CD4-positive, alpha-beta T cell treated with Interleukin-1 beta for 1 hour (primary cell): Measurements from ENCODE around the gene CHAMP1.
"Not testable (repeated sequence)": the region's sequence is repeated elsewhere in the genome, so short reads cannot be mapped to it uniquely, and the experiment has no call there.

Experiments used
- DNase-seq, 2 donors: peaks; one replicate each; pipeline ENCODE4 v3.0.0-alpha.2; 2020 to 2022

Gene CHAMP1

DNA sequence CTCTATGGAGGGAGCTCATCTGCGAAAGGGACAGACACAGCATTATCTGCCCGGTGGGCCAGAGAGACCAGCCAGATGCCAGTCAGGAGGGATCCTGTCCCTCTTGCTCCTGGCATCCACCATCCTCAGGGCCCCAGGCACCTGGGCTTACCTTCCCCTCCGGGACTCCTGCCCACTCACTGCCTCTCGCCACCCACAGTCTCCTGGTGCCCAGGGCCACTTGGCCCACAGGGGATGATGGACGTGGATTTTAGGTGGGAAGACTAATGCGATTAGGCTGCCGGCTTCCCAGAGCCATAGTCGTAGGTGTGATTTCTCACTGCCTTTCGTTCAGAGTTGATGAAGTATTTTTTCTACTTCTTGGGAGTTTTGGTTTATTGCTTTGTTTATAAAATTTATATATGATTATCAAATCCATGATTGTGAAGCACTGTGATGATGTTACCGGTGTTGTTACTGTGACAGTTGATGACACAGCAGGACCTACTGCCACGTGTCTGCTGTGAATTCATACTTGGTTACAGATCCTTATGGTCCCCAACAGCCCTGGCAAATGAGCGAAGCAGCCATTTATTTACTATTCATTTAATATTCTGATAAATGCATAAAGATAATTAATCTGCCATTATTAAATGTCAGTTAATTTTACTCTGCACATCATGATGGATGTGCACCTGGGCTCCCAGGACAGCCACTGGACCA lies 14.5 kb upstream of the CHAMP1 start:
- no peak for DNase-seq

DNA sequence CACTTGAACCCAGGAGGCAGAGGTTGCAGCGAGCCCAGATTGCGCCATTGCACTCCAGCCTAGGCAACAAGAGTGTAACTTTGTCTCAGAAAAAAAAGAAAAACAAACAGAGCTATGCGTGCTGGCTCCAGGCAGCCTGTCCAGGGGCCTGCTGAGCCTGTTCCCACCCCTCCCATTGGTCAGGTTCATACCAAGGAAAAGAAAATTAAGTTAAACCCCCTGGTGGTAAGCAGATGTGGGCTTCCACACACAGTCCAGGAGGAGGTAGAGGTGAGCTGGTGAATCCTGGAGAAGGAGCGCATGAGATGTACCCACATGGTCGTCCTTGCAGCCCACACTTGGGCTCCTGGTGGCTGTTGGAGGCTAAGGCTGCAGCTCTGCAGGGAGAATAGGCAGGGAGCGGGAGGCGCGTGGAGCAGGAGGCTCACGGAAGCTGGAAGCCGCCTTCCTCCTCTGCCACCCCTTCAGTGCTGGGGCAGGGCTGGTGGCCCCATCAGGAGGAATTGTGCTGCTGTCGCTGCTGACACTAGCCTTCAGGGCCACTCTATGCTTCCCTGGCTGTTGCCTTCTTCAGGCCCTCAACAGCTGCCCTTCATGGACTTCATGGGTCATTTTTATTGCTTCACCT lies 10.5 kb upstream of the CHAMP1 start:
- no peak for DNase-seq

DNA sequence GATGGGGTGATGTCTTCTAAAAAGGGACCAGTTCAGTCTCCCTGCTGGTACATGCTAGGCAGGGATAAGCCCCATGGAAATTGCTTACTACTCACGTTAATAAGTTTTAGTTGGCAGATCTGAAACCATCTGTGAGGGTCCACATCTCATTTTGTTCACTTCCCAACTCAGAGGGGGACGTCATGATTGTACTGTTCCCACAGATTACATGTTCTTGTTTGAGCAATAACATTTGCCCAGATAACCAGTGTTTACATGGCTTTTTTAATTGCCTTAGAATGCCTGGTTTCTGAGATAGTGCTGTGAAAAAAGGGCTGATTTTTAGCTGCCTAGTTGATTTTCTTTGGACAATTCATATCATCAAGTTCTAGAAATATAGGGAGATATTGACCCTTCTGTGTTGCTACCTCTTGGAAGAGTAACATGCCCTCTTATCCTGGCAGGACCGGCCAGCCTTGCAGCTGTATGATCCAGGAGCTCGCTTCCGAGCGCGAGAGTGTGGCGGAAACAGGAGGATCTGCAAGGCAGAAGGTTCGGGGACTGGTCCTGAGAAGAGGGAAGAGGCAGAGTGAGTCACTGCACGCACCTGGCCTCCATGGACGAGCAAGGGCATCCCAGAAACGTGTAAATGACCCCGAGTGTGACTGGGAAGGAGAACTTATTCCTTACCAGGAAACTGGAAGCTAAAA lies 9.8 kb upstream of the CHAMP1 start:
- DNase-seq: no peak

DNA sequence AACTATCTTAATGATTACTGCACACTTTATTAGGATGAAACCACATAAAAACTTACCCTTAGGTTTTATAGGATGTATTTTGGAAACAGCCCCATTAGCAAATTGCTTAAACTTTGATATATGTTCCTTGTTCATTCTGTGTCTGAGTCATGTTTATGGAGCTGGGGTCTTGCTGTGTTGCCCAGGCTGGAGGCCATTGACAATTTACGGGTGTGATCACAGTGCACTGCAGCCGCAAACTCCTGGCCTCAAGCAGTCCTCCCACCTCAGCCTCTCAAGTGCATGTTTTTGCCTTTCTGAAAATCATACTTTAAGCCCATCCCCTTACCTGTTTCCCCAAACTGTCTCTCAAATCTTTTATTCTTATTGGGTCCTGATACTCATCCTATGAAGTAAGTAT lies 5.2 kb upstream of the CHAMP1 start:
- no peak for DNase-seq

DNA sequence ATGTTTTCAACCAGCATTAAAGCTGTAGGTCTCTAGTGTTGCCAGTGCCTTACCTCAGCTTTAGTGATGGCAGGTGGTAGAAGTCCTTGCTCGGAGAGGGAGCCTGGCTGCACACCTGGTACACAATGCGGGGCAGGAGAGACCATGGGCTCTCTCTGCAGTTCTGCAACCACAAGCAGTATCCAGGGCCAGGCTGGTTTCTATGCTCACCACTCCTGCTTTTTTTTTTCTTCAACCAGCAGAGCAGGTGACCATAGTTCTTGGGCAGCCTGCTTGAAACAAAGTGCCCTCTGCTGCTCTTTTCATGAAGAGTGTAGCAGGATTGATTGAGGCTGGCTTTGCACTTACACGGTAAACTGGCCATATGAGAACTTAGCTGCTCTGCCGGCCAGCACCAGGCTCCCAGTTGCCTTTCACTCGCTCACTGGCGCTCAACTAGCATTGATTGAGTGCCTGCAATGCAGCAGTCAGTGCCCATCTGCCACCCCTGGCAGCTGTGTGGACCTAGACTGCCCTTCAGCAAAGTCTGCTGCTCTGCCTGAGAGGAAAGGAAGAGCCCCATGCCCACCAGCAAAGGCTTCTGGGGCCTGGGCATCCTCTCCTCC lies 4.4 kb upstream of the CHAMP1 start:
- DNase-seq: no peak

DNA sequence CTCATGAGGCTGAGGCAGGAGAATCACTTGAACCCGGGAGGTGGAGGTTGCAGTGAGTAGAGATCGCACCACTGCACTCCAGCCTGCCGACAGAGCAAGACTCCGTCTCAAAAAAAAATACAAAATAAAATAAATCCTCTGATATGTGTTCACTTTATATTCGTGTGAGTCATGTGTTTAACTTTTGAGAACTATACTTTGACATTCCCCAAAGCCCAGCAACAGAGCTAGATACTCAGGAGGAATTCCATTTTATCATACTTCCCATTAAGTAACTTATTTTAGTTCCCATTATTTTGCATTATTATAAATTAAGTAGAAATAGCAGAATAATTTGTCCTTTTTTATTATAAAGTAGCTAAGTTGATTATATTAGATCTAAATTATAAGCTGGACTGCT lies 3.3 kb upstream of the CHAMP1 start:
- DNase-seq: no peak

DNA sequence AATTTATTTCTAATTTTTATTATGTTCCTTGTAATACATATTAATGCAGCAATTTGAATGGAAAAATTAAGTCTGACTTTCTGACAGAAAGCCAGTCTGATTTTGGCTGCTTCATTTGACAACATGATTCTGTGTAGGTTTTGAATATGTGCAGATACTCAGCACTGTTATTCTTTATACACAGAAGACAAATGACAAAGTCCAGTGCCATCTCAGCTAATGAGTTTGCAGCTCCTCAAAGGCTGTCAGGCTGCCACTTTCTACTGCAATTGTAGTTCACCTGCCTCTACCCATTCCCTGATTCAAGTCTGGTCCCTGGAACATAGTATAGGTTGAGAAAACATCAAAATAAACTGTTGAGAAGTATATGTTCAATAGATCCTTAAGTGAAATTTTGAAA lies 2.9 kb upstream of the CHAMP1 start:
- no peak for DNase-seq

DNA sequence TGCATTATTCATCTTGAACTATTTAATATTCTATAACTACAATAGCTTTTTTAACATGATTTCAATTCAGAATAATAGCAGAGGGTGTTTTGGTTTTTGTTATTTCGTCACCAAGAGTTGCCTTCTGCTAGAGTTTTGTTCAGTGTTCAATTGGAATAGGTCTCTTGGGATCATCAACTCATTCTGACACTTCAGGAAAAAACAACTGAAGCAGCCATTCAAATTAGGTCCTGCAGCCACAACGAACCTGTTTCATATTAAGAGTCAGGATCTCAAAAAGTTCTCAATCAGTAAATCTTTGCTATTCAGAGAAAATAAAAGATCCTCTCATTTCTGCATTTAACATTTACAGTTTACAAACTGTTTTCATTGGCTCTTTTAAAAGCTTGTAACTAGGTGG lies 2.4 kb upstream of the CHAMP1 start:
- DNase-seq: no peak

DNA sequence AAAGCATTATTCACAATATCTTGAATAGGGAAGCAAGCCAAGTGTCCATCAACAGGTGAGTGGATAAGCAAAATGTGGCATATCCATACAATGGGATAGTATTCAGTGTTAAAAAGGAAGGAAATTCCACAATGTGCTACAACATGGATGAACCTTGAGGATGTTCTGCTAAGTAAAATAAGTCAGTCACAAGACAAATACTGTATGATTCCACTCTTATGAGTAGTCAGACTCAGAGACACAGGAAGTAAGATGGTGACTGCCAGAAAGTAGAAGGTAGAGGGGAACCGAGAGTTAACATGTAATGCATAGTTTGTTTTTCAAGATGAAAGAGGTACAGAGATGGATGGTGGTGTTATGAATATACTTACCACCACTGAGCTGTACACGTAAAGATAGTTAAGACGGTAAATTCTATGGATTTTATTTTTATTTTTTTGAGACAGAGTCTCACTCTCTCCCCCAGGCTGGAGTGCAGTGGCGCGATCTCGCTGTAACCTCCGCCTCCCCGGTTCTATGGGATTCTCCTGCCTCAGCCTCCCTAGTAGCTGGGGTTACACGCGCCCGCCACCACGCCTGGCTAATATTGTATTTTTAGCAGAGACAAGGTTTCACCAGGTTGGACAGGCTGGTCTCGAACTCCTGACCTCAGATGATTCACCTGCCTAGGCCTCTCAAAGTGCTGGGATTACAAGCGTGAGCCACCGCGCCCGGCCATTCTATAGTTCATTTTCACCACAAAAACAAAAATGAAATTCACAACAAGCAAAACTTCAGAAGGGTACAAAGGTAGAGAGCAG lies 1.0 kb upstream of the CHAMP1 start:
- peak in 1 of 2 donors; percentile 11 for DNase-seq

DNA sequence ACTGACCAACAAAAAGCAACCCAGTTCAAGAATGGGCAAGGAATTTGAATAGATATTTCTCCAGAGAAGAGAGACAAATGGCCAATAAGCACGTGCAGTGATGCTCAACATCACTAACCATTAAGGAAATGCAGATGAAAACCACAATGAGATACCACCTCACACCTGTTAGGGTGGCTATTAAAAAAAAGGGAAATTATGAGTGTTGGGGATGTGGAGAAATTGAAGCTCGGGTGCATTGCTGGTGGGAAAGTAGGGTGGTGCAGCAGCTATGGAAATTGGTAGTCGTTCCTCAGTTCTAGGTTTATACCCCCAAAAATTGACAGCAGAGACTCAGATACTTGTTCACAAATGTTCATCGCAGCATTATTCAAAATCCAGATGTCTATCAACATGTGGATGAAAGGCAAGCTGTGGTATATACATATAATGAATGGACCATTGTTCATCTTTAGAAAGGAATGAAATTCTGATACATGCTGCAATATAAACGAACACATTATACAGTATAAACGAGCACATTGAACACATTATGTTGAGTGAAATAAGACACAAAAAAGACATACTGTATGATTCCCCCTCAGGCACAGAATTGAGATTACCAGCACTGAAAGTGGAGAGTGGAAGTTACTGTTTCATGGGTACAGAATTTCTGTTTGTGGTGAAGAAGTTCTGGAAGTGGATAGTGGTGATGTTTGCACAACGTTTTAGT lies 927 bp downstream of the CHAMP1 start:
- DNase-seq: peak in 1 of 2 donors; percentile 25

DNA sequence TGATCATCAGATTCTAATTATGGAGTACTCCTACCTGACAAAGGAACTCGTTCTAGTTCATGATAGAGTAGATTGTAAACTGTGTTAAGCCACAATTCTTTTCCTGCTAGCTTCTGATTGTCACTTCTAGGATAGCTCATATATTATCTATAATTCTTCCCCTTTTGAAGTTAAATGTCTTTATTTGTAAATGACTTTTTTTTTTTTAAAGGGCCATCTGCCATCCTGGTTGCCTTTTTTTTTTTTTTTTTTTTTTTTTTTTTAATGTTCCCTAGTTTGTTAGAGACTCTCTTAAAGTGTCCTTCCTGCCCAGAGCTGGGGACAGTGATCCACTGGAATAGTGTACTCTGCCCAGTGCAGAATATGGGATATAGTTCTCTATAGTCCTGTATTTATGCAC lies 4.3 kb downstream of the CHAMP1 start:
- DNase-seq: no peak

DNA sequence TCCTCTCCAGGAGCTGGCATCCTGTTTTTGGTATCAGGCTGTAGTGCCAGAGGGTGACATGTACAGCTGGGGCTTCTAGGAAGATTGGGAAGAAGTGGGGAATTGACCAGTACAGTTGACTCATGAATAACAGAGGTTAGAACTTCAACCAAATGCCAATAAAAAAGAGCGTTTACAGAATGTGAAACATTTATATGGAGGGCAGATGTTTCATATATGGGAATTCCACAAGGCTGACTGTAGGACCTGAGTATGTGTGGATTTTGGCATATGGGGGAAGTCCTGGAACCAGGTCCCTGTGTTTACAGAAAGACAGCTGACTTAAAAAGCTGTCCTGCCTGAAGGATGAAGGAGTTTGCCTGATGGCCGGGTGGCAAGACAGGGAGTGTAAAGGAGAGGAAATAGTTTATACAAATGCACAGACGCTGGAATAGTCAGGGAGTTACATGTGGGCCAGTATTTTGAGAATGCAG lies 5.2 kb downstream of the CHAMP1 start:
- DNase-seq: no peak

DNA sequence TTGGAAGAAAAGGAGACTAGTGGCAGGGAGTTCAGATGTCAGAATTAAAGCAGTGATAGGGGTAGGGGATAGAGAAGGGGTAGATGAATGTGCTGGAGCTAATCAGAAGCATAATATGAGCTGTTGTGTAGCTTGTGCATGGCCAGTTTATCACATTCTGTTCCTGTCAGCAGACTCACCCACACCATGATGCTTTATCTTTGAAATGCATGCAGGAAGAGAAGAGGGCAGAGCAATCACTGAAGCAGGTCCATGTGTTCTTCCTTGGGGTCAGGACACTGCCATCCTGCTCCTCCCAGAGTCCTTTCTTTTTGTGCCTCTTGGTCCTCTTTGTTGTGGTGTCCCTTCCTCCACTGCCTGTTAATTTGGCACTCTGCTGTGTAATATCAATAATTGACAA lies 5.8 kb downstream of the CHAMP1 start:
- no peak for DNase-seq

DNA sequence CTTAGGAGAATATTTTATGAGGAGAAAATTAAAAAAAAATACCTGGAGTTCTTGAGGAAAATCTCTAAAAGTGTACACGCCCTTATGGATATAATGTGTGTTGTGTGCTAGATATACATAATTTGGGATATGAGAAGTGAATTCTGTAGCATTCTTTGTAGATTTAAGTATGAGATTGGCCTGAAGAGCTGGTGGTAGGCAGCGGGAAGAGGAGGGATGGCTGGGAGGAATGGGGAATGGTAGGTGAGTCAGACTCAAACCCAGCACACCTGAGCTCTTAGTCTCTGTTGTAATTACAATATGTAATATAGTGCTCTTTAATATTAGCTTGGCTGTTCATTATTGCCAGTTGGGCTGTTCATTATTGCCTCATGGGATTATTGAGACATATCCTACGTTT lies 7.0 kb downstream of the CHAMP1 start:
- DNase-seq: no peak

DNA sequence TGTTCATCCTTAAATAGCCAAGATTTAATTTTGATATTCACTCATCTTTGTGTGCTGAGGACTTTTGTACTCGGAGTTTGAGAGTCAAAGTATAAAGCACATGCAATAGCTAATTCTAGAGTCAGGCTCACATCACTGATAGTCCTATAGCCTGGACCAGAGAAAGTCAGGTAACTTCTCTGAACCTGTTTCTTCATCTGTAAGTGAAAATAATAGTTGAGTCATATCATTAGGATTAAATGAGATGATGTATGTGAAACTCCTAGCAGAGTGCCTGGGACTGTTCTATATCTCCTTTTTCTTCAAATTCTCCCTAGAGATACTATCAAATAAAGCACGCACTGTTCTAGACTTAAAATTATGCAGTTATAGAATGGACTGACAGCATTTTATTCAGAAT lies 9.0 kb downstream of the CHAMP1 start:
- no peak for DNase-seq

DNA sequence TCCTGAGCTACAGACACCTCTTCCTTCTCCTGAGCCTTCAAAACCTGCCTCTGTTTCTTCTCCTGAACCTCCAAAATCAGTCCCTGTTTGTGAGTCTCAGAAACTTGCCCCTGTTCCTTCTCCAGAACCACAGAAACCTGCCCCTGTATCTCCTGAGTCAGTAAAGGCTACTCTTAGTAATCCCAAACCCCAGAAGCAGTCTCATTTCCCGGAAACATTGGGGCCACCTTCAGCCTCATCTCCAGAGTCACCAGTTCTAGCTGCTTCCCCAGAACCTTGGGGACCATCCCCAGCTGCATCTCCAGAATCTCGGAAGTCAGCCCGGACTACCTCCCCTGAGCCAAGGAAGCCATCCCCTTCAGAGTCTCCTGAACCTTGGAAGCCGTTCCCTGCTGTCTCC lies 10.0 kb downstream of the CHAMP1 start:
- DNase-seq: no peak

DNA sequence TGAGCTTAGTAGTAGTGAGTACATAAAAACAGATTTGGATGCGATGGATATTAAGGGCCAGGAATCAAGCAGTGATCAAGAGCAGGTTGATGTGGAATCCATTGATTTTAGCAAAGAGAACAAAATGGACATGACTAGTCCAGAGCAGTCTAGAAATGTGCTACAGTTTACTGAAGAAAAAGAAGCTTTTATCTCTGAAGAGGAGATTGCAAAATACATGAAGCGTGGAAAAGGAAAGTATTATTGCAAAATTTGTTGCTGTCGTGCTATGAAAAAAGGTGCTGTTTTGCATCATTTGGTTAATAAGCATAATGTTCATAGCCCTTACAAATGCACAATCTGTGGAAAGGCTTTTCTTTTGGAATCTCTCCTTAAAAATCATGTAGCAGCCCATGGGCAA lies 11.4 kb downstream of the CHAMP1 start:
- DNase-seq: no peak

DNA sequence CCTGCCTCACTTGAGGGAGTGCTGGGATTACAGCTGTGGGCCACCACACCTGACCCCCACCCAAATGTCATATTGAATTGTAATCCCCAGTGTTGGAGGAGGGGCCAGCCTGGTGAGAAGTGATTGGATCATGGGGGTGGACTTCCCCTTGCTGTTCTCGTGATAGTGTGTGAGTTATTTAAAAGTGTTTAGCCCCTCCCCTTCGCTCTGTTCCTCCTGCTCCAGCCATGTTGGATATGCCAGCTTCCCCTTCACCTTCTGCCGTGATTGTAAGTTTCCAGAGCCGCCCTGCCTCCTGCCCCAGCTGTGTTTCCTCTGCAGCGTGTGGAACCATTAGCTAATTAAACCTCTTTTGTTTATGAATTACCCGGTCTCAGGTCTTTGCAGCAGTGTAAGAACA lies 13.7 kb downstream of the CHAMP1 start:
- DNase-seq: no peak

DNA sequence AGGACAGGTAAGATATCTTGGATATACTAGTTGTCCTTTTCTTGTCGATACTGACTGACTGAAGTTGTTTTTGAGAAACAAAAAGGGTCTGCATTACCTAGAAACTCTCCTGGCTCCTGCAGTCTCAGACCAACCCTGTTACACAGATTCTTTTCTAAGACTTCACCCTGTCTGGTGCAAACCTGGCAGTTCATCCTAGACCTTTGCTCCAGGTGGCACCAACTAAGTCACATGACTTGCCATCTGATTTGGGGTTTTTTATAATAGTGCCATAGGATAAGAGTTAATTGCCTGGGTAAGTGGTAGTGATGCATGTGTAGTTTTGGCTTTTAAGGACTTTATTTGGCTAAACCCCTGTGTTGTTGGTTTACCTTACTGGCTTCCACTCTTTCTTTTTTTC lies 14.3 kb downstream of the CHAMP1 start:
- no peak for DNase-seq

DNA sequence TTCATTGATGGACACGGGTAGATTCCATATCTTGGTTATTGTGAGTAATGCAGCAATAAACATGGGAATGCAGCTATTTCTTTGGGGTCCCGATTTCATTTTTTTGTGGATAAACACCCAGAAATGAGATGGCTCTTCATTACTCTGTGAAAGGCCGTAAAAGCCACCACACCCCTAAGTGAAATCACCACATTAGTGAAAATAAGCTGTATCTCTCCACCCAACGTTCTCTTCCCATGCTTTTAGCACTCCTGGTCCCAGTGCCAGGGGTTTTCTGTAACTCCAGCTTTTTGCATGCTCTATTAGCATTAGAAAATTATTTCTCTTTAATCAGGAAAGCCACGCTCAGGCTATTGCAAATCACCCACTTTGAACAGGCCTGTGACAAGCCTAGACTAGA lies 15.8 kb downstream of the CHAMP1 start:
- DNase-seq: no peak

DNA sequence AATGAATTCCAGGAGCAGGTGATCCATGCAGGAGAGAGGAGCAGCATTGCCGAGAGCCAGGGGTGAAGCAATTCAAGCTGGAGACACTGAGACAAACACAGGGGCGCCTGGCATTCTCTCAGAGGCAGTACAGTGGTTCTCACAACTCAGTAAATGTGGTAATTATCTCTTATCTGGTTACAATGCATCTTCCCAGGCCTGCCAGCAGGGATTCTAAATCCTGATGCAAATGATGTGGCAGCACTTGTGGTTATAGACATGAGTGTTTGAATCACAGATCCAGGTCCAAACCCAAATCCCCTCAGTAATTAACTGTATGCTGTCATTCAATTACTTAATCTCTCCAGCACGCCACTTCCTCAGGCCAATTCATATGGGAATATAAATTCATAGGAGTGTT lies 19.6 kb downstream of the CHAMP1 start:
- DNase-seq: not testable (repeated sequence)

DNA sequence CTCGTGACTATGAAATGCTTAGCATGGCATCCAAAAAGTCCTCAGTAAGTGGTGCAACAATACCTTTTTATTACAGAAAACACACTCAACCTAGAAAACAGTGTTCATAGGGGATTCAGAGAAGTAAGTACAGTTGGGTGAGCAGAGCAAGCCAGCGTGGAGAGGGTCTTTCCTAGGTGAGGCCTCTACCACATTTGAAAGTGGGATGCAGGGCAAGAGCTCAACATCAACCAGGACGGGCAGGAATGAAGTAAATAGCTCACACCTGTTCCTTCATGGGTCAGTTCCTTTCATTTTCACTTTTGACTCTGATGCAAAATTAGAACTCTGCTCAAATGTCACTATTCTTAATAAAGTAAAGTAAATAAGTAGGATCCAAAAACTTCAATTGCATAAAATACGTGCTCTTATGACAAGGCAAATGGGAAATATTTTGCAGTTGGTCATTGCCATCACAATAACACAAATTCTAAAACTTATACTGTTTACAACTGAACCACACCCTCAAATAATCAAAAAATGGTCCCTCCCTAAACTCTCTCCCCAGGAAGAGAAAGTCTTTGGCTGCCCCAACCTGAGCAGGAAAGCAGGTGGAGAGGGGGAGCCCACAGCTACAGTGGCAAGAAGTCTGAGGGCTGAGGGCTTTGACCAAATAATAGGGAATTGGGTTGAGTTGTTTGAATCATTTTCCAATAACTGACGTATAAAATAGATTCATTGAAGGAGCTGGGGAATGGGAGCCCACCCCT lies 20.2 kb downstream of the CHAMP1 start:
- no peak for DNase-seq
